Measurements from ENCODE around the gene SFTA2.

The SFTA2 gene

GRCh38 chr6:30886897-30887255 is 45.1 kb downstream of the SFTA2 start:
- H3K4me3 ChIP-seq = no peak overlapping the region; a peak in 1 of 20 replicates
- peaks cover 0 to 32% (median 13%) of the 10 kb centered on the region in 11 experiments; a peak in 9 of 22 replicates for H4K20me1 ChIP-seq
- no peak for TF ChIP-seq Cebpa-rat (IDR thresholded peaks at IDR 0.05)
- peaks cover 27 to 34% (median 31%) of the 10 kb centered on the region in 11 experiments; a peak in 19 of 22 replicates for H3K36me3 ChIP-seq
- no peaks in the 10 kb centered on the region for H3K27me3 ChIP-seq
- H3K4me1 ChIP-seq = peaks cover 42 to 78% (median 71%) of the 10 kb centered on the region in 10 experiments
- H3K9me3 ChIP-seq (replicated peaks in 1 of 11) = no peaks in the 10 kb centered on the region
- peak overlapping the region in 5 of 11 experiments; percentile 79 to 84 (median 80); a peak in 4 of 22 replicates for H3K9ac ChIP-seq
- peak overlapping the region; percentile 88 to 100 (median 97) for H3K4me2 ChIP-seq
- 0 out of 22 replicates have a peak overlapping the region, but pooled peaks of 1 of the 11 experiments have one; percentile 75 for H3K27ac ChIP-seq

- no peaks in the 10 kb centered on the region for H3K27me3 ChIP-seq
- H4K20me1 ChIP-seq = peaks cover 0 to 32% (median 13%) of the 10 kb centered on the region in 11 experiments; a peak in 9 of 22 replicates
- peaks cover 43 to 85% (median 77%) of the 10 kb centered on the region in 10 experiments for H3K4me1 ChIP-seq
- peak overlapping the region; percentile 88 to 100 (median 97) for H3K4me2 ChIP-seq
- peak overlapping the region; percentile 61 to 84 (median 79); a peak in 21 of 22 replicates for H3K9ac ChIP-seq
- no peaks in the 10 kb centered on the region for H3K9me3 ChIP-seq (replicated peaks in 1 of 11)
- H3K36me3 ChIP-seq = peaks cover 21 to 28% (median 26%) of the 10 kb centered on the region in 11 experiments; a peak in 19 of 22 replicates
- H3K4me3 ChIP-seq = peak overlapping the region; percentile 60 to 78 (median 66)
- no peak for TF ChIP-seq Cebpa-rat (IDR thresholded peaks at IDR 0.05)
- peak overlapping the region in 6 of 11 experiments; percentile 19 to 78 (median 51); a peak in 6 of 22 replicates for H3K27ac ChIP-seq
These were observed 45.7 kb downstream of the SFTA2 start for GRCh38 chr6:30885999-30886896.

- Histone ChIP-seq H3K9me3 (replicated peaks in 1 of 11) (no peaks in the 10 kb centered on the region), H3K27ac (peak overlapping the region in 9 of 11 experiments; percentile 53 to 78 (median 74); a peak in 10 of 22 replicates), H3K4me3 (peak overlapping the region; percentile 60 to 78 (median 66)), H3K36me3 (peaks cover 16 to 21% (median 19%) of the 10 kb centered on the region in 11 experiments; a peak in 18 of 22 replicates), H3K4me2 (peak overlapping the region; percentile 88 to 100 (median 97)), H4K20me1 (peaks cover 0 to 32% (median 13%) of the 10 kb centered on the region in 11 experiments; a peak in 9 of 22 replicates), H3K27me3 (no peaks in the 10 kb centered on the region), H3K9ac (peak overlapping the region; percentile 61 to 84 (median 79)), H3K4me1 (peaks cover 43 to 90% (median 84%) of the 10 kb centered on the region in 10 experiments)
- no peak for TF ChIP-seq Cebpa-rat (IDR thresholded peaks at IDR 0.05)
These were observed 46.4 kb downstream of the SFTA2 start for GRCh38 chr6:30885481-30885998.

GRCh38 chr6:30884521-30885480 is 47.2 kb downstream of the SFTA2 start:
- TF ChIP-seq Cebpa-rat (IDR thresholded peaks at IDR 0.05) = no peak
- Histone ChIP-seq H3K27ac (peak overlapping the region; percentile 40 to 78 (median 72); a peak in 21 of 22 replicates), H3K4me2 (peak overlapping the region; percentile 88 to 100 (median 97)), H3K36me3 (peaks cover 11 to 14% (median 12%) of the 10 kb centered on the region in 11 experiments; a peak in 17 of 22 replicates), H3K27me3 (no peaks in the 10 kb centered on the region), H3K9me3 (replicated peaks in 1 of 11) (no peaks in the 10 kb centered on the region), H3K4me3 (peak overlapping the region; percentile 60 to 78 (median 66)), H4K20me1 (peaks cover 0 to 32% (median 13%) of the 10 kb centered on the region in 11 experiments; a peak in 9 of 22 replicates), H3K9ac (peak overlapping the region; percentile 61 to 84 (median 79)), H3K4me1 (peaks cover 47 to 90% (median 83%) of the 10 kb centered on the region in 10 experiments)

GRCh38 chr6:30883685-30884520 is 48.1 kb downstream of the SFTA2 start, which contains the start of gene DDR1:
TSS of gene DDR1 (plus strand) at chr6:30884519. CDS start at chr6:30888730, 4,211 bp downstream.
- Histone ChIP-seq H3K27ac (peak within 1 kb of the TSS; percentile 40 to 78 (median 72); a peak in 21 of 22 replicates), H3K9ac (peak within 1 kb of the TSS; percentile 61 to 84 (median 79)), H3K27me3 (no peaks in the 10 kb centered on the region), H3K4me1 (peaks cover 48 to 93% (median 88%) of the 10 kb centered on the region in 10 experiments), H3K4me2 (peak within 1 kb of the TSS; percentile 88 to 100 (median 97)), H3K36me3 (peaks cover 2 to 5% (median 3%) of the 10 kb centered on the region in 11 experiments; a peak in 13 of 22 replicates), H4K20me1 (peaks cover 0 to 27% (median 13%) of the 10 kb centered on the region in 11 experiments; a peak in 9 of 22 replicates), H3K4me3 (peak within 1 kb of the TSS; percentile 60 to 78 (median 66)), H3K9me3 (replicated peaks in 1 of 11) (no peaks in the 10 kb centered on the region)
- TF ChIP-seq Cebpa-rat (IDR thresholded peaks at IDR 0.05) = no peak

- peak overlapping the region; percentile 61 to 84 (median 79); a peak in 20 of 22 replicates for H3K9ac ChIP-seq
- H4K20me1 ChIP-seq = peaks cover 0 to 21% (median 13%) of the 10 kb centered on the region in 11 experiments; a peak in 9 of 22 replicates
- peak overlapping the region; percentile 88 to 100 (median 97) for H3K4me2 ChIP-seq
- peak overlapping the region; percentile 60 to 78 (median 66); a peak in 17 of 20 replicates for H3K4me3 ChIP-seq
- no peak for TF ChIP-seq Cebpa-rat (IDR thresholded peaks at IDR 0.05)
- H3K4me1 ChIP-seq = peaks cover 51 to 92% (median 87%) of the 10 kb centered on the region in 10 experiments
- no peaks in the 10 kb centered on the region for H3K9me3 ChIP-seq (replicated peaks in 1 of 11)
- H3K36me3 ChIP-seq = no peaks in the 10 kb centered on the region
- peak overlapping the region; percentile 40 to 78 (median 72); a peak in 19 of 22 replicates for H3K27ac ChIP-seq
- no peaks in the 10 kb centered on the region for H3K27me3 ChIP-seq
These were observed 48.9 kb downstream of the SFTA2 start for GRCh38 chr6:30882759-30883684.
